GM18907 (cell line): ENCODE results near the gene SEMA6D.

ENCODE experiments used
- ATAC-seq: cut with Tn5 transposase; IDR thresholded peaks from one replicate; pipeline ENCODE4 v1.9.1; 2021; ENCODE audit warnings: mild to moderate bottlenecking, moderate library complexity; ENCODE audit not compliant: unreplicated experiment

SEMA6D gene

GRCh38 chr15:47717036-47717612, at the start of gene SEMA6D:
Gene SEMA6D (plus strand): TSS chr15:47717505. CDS start chr15:47759799, 42,294 bp downstream.
- ATAC-seq, result no peak

- no peak for ATAC-seq
Observed at GRCh38 chr15:47669221-47669620, 48.1 kb upstream of the SEMA6D start.

- no peak for ATAC-seq
Observed at GRCh38 chr15:47670365-47670764, 46.9 kb upstream of the SEMA6D start.

GRCh38 chr15:47673232-47673761, 44.0 kb upstream of the SEMA6D start:
- no peak for ATAC-seq

- ATAC-seq, result no peak
Observed at GRCh38 chr15:47674586-47675232, 42.6 kb upstream of the SEMA6D start.

GRCh38 chr15:47675735-47676134, 41.6 kb upstream of the SEMA6D start:
- no peak for ATAC-seq

GRCh38 chr15:47678040-47678439, 39.3 kb upstream of the SEMA6D start:
- no peak for ATAC-seq

GRCh38 chr15:47682661-47683060, 34.6 kb upstream of the SEMA6D start:
- ATAC-seq, result no peak

GRCh38 chr15:47685141-47685870, 32.0 kb upstream of the SEMA6D start:
- no peak for ATAC-seq

- no peak for ATAC-seq
Observed at GRCh38 chr15:47688573-47689086, 28.7 kb upstream of the SEMA6D start.

- no peak for ATAC-seq
Observed at GRCh38 chr15:47689660-47690059, 27.6 kb upstream of the SEMA6D start.

- ATAC-seq, result no peak
Observed at GRCh38 chr15:47691882-47692281, 25.4 kb upstream of the SEMA6D start.

- ATAC-seq, result no peak
Observed at GRCh38 chr15:47696351-47696750, 21.0 kb upstream of the SEMA6D start.

GRCh38 chr15:47705281-47705997, 11.9 kb upstream of the SEMA6D start:
- ATAC-seq, result no peak

- ATAC-seq, result no peak
Observed at GRCh38 chr15:47707391-47707790, 9.9 kb upstream of the SEMA6D start.

GRCh38 chr15:47708161-47708980, 8.9 kb upstream of the SEMA6D start:
- no peak for ATAC-seq

- ATAC-seq, result no peak
Observed at GRCh38 chr15:47711655-47712054, 5.7 kb upstream of the SEMA6D start.

GRCh38 chr15:47715402-47715801, 1.9 kb upstream of the SEMA6D start:
- no peak for ATAC-seq

GRCh38 chr15:47715856-47716445, 1.4 kb upstream of the SEMA6D start:
- no peak for ATAC-seq

- ATAC-seq, result no peak
Observed at GRCh38 chr15:47716516-47716915, 789 bp upstream of the SEMA6D start.
